Adrenal gland (tissue), 5 donors: ENCODE data around the gene BRSK2.

Source experiments
- POLR2A ChIP-seq, 2 donors: fragments of 450-650 bp; IDR thresholded peaks; one replicate each; pipeline ENCODE4 v1.6.1; 2017; ENCODE audit warnings: antibody characterized with exemption in 2 of 2, mild to moderate bottlenecking in 2 of 2, moderate library complexity in 1 of 2
- TF ChIP-seq, protein P1 (sequence below), 6 experiments: fragments of 450-650 bp in 4 of 6; fragments of 200-600 bp in 2 of 6; sonication (generic) in 1 of 6; IDR thresholded peaks; 1 replicate in 5 of 6; 2 replicates in 1 of 6; pipeline versions ENCODE4 v1.5.1 to v1.8.0; 2016 to 2021; ENCODE audit warnings: antibody characterized with exemption in 6 of 6, mild to moderate bottlenecking in 2 of 6, moderate library complexity in 1 of 6
- donor health status: DM: no; HTN: no; CAD: no.

DNA sequence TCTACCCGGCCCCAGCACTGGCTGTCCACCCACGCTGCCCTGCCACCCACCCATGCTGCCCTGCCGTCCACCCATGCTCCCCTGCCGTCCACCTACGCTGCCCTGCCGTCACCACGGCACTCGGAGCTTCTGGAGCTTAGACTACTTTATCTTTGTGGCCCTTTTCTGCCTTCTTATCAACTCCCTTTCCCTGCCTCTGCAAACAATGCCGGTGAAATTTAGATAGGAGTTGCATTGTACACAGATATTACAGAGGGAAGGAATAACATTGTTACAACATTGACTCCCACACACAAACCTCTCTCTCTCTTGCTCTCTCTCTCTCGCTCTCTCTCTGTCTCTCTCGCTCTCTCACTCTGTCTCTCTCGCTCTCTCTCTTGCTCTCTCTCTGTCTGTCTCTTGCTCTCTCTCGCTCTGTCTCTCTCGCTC, 33.7 kb upstream of the BRSK2 start:
- no peak for TF ChIP-seq POLR2A (IDR thresholded peaks at IDR 0.05)
- TF ChIP-seq, protein P1, sequence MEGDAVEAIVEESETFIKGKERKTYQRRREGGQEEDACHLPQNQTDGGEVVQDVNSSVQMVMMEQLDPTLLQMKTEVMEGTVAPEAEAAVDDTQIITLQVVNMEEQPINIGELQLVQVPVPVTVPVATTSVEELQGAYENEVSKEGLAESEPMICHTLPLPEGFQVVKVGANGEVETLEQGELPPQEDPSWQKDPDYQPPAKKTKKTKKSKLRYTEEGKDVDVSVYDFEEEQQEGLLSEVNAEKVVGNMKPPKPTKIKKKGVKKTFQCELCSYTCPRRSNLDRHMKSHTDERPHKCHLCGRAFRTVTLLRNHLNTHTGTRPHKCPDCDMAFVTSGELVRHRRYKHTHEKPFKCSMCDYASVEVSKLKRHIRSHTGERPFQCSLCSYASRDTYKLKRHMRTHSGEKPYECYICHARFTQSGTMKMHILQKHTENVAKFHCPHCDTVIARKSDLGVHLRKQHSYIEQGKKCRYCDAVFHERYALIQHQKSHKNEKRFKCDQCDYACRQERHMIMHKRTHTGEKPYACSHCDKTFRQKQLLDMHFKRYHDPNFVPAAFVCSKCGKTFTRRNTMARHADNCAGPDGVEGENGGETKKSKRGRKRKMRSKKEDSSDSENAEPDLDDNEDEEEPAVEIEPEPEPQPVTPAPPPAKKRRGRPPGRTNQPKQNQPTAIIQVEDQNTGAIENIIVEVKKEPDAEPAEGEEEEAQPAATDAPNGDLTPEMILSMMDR (IDR thresholded peaks at IDR 0.05), result no peak
